HL-60/S4 treated with phorbol 12-myristate 13-acetate at 8.2 ng/mL for 4 days and 3 days (cell line): Measurements from ENCODE around the gene DMC1.

Experiments used
- in situ Hi-C: fragments of 300-500 bp; cut with MboI; formaldehyde crosslinking; loops from 2 replicates; pipeline ENCODE4 v1.15.0; 2022; ENCODE audit warnings: low sequenced_read_pairs

Gene DMC1

DNA sequence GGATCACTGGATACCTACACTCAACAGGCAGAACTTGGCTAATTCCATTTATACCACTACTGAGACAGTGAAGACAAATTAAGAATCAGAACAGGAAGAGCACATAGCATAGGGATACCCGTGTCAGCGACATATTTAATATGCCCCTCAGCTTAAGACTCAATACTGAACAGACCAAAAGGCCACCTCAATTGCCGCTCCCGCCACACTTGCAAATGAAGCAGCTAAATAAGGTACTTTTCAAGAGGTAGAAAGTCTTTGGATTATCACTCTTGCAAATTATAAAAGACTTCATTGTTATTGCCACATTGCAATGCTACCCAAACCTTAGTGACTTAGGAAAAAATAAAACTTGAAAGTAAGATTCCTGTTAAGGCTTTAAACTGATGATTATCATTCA, 67.0 kb downstream of the DMC1 start:
- in situ Hi-C loops = no loop called here

DNA sequence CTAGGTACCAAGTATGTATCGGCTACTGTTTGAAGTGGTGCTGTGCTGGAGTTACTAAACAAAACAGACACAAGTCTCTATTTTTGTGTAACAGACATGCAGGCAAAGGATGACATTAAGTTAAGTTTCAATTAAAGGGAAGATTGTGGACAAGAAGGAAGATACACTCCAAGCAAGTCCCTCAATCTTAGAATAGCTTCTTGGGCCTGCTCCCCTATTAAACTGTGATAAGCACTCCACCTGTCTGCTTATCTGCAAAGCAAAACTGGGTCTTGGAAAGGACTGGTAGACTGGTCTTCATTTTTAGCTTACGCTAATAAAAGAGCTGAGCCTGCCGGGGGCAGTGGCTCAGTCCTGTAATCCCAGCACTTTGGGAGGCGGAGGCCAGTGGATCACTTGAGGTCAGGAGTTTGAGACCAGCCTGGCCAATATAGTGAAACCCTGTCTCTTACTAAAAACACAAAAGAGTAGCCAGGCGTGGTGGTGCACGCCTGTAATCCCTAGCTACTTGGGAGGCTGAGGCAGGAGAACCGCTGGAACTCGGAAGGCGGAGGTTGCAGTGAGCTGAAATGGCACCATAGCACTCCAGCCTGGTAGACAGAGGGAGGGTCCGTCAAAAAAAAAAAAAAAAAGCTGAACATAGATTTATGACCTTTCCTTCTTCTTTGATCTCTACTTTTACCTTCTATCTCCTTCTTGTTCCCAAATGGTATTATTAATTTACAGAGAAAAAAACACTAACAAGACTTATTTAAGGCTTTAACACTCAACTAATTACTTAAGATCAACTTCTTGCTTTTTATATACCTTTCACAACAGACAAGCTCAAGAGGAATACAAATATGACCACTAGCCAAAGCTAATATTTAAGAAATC, 67.9 kb downstream of the DMC1 start:
- in situ Hi-C loops = no loop called here

DNA sequence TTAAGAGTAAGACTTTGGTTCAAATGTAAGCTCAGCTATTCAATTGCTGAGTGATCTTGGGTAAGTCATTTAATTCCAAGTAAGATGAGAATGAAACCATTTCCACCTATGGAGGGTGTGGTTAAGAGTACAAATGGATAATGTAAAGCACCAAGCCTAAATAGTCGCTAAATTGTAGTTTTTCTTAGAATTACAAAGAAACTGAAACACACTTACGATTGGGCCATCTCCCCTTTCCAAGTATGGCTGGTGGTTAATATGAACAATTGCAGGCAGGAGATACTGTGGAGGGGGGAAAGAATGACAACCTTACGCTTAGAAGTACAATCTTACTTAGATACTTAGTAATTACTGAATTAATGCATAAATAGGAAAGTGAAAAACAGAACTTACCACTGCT, 72.1 kb downstream of the DMC1 start:
- in situ Hi-C loops = no loop called here

DNA sequence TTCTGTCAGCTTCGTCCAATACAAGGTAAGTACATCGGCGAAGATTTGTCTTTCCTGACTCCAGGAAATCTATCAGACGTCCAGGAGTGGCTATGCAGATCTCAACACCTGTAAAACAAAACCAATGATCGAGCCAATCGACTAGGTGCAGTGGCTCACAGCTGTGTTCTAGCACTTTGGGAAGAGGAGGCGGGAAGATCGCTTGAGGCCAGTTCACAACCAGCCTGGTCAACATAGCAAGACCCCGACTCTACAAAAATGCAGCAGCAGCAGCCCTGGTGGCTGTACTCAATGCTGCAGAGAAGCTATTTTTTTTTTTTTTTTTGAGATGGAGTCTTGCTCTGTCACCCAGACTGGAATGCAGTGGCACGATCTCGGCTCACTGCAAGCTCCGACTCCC, 75.0 kb downstream of the DMC1 start:
- in situ Hi-C loops = no loop called here

DNA sequence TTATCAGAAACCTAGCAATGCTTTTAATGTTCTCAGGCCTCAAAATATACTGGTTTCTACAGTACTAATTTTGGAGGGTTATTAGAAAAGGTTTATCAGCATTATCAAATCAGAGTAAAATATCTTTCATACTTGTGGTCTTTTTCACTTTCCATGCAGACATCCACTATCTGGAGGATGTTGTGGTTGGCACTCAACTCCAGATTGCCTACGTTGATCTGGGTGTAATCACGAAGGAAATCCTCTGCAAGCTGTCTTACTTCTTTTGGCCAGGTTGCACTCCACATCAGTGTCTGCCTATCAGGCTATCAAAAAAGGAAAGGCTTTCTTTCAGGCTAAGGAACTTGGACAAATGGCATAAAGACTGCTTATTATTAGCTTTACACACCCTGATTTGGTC, 75.5 kb downstream of the DMC1 start:
- in situ Hi-C loops = no loop called here

DNA sequence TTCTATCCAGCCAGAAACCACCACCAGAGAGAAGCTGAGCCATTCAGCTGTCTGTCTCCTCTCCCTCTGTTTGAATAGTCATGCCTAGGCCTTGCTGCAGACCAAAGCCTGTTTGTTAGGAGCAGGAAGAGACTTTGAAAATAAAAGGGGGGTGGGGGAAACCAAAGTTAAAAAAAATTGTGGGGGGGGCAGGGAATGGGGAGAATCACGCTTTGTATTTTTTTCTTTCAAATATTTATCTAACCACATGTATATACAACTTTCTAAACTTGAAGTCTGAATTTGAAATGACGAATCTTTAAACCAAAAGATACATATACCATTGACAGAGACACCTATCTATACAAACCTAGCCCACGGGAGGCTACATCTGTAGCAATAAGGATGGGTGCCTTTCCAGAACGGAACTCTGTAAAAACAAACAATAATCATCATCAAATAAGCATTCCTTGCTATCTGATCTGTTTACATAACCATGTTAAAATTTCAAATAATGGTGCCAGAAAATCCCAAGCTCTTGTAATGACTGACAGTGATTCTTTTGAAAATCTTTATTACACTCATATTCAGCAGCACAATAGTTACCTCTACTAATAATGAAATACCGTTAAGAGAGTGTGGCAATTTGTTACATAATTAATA, 78.2 kb downstream of the DMC1 start:
- in situ Hi-C loops = no loop called here

DNA sequence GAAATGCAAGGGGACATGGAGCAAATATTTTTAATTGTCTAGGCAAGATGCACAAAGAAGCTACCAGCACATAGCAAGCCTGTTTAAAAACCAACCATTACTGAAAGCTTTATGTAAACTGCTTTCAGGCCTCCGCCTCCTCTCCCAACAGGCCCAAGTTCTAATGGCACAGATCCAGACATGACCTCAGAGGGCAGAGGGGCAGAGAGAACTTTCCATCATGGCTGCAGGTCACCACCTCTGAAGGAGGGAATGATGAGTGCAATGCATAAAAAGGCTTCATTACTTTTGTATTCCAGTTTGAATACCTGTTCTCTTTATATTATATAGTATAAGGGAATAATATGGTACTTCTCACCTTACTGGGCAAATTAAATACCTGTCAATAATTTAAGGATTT, 79.1 kb downstream of the DMC1 start:
- in situ Hi-C loops = no loop called here

DNA sequence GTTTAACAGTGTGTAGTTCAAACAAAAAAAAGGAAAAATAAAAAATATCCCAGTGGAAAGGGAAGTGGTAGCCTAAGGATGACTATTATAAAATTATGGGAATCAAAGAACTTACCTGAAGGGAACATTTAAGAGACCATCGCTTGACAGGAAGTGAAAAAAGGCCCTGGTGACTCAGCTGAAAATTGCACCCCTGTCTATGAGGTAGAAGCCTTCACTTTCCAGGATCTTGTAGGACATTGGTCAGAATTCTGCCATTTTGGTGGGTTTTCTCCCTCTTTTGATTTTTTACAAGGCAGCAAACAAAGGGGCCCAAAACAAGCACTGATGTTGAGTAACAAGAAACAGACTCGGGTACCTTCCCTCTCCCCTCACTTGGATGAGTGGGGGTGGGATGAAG, 79.5 kb downstream of the DMC1 start:
- in situ Hi-C loops = no loop called here

DNA sequence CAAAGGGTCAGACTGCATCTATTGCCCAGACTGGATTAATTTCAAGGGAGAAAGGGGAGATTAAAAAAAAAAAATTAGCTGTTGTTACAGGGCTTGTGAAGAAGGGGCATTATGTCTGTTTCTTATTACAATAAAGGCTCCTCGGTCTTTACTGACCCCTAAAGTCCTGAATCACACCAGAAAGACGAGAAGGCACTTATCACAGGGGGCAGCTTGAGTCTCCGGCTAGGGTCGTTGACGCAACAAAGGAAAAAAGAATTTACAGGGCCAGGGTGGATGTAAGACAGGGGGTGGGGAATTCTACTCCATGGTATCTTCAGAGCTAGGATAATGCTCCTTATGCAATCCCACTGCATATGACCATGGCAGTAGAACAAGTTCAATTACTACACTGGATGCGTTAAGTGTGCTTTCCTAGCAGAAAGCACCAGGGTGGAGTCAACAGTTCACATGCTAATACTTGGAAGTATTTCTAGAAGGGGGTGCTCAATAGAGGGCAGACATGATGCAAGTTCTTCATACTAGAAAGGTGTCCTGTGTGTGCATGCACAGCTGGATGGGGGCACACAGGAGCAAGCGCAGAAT, 80.3 kb downstream of the DMC1 start:
- in situ Hi-C loops = no loop called here

DNA sequence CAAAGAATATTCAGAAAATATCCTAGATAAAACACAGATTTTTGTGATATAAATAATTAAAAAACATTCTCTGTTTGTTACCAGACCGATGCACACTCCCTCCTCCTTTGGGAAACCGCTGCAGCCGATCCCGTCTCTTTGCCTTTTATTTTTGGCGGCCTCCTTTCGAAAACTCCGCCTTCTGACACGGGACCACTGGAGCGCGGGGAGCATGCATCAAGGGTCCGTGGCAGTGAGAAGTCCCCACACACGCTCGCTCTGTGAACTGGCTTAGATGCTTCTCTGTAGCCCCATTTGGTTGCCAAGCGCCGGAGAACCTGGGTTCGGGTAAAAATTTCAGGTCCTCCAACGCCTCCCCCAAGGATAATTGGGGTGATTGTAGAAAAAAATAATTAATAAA, 80.8 kb downstream of the DMC1 start:
- in situ Hi-C loops = no loop called here

DNA sequence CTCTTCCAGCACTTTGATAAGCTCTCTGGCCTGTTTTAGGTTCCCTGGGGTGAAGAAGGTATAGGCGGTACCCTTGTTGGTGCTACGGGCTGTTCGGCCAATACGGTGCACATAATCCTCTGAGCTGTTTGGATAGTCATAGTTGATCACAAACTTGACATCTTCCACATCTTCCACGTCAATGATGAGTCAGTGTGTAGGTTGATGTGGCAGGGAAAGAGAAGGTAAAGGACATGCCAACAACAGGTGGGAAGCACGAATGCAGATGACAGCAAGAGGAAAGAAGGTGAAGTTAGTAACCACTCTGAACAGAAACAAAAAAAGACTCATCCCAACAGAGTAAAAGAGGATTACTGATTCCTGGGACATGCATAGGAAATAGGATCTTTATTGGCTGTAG, 82.0 kb downstream of the DMC1 start:
- in situ Hi-C loops = no loop called here

DNA sequence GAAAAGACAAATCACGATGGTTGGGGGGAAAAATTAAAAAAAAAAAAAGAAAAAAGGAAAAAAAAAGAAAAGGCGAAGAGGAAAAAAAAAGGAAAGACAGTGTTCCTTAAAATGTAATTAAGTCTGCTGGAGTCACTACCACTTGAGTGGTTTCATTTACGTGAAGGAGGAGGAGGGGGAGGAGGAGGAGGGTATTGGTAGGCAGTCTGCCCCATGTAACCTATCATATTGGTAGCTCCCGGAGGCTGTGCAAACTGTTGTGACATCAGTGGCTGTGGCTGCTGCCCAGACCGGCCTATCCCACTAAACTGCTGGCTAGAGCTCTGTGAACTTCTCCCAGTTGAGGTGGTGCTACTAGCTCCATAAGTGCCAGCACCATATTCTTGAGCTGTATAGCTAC, 84.2 kb downstream of the DMC1 start:
- in situ Hi-C loops = no loop called here

DNA sequence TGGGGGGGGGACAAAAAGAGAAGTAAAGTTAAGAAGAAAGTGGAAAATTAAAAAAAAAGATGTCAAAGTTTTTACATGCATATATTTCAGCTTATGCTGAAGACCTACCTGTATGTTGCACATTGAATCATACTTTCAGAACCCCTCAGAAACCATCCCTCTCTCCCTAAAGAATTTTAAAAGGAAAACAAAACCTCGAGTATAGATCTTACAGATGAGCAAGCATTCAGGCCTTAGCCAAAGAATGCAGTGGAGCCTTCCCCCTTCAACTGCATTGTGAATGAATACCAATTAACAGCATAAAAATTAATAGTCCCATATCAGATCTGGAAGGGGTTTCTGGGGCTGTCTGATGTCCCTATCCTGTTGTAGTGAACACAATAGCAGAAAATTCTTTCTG, 85.7 kb downstream of the DMC1 start:
- in situ Hi-C loops = no loop called here

DNA sequence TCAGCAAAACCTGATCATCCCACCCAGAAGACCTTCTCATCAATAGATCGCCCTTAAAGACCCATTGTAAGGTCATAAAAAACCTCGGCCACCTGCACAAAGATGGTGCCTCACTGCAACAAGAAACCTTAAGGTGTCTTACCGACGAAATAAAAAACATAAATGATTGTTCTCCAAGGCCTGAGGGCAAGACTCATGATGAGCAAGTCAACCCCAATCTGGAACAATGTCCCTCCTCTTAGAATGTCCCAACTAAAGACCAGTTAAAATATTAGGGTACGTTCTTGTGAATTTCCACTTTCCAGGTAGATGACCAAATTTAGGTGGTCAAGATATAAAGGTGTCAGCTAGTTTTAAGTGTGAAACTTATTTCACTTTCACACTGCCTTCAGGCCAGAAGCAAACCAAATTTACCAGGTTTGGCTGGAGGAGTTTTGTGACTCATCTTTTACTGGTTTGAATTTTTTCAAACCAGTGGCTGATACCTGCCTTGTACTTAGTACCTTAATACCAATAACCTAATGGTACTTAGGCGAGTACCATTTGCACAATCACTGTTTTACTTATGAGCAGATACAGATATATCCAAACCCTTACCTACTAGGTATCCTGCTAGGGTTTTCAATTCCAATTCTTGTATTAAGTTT, 87.2 kb downstream of the DMC1 start:
- in situ Hi-C loops = no loop called here

DNA sequence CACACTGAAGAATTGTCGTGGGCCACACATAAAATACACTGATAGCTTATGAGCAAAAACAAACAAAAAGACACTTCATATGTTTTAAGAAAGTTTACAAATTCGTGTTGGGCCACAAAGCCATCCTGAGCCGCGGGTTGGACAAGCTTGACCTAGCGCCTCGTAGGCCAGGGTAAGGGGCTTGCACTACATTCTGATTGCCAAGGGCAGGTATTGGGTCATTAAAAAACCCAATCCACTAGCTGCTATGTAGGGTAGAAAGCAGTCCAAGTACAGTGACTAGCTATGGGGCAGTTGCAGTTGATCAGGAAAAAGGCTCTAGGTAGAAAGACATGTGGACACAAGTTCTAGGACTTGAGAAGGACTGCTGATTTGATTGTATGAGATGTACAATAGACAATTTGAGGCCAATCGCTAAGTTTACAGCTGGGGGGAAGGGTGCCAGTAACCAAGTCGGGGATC, 88.1 kb downstream of the DMC1 start:
- in situ Hi-C loops = no loop called here

DNA sequence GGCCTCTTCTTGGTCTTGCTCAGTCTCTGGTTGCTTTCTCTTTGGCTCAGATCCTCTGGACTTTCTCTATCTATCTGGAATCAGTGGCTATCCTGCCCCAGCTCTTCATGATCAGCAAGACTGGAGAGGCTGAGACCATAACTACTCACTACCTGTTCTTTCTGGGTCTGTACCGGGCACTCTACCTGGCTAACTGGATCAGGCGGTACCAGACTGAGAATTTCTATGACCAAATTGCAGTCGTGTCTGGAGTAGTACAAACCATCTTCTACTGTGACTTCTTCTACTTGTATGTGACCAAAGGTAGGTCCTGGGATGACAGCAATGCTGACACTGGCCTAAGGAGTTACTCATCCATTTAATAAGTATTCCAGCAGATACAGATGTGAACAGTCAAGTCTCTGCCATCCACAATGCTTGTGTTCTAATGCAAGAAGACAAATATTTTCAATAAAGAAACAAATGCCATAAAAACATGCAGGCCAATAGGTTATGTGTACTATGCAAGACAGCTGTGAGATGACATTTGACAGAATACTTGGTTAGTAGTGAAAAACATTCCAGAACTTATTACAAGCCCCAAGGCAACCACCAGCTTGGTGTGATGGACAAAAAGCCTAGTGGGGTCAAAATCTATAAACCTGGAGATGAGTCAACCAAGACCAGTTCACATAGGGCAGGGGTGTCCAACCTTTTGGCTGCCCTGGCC, 88.7 kb downstream of the DMC1 start:
- in situ Hi-C loops = no loop called here

DNA sequence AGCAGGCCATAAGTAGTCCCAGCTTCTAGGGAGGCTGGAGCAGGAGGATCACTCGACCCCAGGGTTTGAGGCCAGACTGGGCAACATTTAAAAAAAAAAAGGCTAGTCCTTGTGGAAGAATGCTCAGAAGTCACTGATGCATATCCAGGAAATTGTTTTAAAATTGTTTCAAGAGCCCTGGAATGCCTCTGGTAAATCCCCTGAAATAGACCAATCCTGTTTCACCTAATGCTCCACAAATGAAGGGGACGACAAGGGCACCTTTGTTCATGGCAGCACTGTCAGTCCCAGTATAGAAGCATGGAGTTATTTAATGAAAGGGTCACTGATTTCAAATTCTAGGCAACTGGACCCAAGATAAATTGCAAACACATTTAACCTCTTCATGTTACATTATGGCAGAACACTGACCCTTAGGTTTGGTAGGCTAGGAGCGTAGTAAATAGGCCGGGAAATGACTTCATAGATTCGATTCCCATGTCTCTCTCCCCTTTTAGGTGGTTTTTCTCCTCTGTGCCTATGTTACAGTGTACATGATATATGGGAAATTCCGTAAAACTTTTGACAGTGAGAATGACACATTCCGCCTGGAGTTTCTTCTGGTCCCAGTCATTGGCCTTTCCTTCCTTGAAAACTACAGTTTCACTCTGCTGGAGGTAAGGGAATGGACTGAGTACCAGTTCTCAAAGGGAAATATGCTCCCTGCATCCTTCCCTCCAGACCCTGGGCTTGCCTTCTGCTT, 90.7 kb downstream of the DMC1 start:
- in situ Hi-C loops = no loop called here

DNA sequence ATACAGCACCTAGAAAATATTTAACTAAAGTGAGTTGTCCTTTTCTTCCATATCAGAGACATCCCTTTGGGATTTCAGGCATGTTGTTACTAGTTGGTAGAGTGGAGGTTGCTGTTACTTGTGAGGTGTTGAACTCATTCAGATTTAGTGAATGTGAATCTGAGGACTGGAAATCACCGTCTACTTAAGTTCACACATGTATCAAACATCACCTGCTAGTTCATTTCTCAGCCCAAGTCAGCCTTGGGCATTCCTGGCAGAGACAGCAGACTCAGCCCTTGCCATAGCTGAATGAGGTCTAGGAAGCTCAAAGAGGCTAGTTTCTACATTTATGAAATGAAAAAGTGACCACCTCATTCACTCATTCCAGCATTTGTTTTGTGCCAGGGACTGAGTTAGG, 92.4 kb downstream of the DMC1 start:
- in situ Hi-C loops = no loop called here

DNA sequence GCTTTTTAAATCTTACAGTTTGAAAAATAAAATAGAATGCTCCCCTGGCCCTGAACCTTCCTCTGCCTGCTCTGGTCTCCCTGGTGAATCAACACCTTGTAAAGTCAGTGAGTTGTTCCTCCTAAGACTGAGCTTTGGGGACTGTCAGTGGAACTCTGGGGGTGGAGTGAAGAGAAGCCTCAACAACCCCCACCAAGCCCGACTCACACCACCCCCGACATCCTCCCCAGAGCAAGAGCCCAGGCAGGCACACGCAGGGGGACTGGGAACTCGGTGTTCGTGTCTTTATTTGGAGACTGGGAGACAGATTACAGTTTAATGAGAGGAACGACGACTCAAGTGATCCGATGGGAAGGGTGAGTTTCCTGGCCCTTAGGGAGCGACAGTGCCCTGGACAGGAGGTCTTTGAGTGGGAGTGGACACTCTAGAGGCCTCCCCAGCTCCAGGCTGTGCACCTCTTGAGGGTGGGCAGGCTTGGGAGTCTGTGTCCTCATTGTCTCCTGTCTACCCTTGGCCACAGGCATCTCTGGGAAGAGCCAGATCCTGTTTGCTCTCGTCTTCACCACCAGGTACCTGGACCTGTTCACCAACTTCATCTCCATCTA, 95.9 kb downstream of the DMC1 start:
- in situ Hi-C loops = no loop called here

DNA sequence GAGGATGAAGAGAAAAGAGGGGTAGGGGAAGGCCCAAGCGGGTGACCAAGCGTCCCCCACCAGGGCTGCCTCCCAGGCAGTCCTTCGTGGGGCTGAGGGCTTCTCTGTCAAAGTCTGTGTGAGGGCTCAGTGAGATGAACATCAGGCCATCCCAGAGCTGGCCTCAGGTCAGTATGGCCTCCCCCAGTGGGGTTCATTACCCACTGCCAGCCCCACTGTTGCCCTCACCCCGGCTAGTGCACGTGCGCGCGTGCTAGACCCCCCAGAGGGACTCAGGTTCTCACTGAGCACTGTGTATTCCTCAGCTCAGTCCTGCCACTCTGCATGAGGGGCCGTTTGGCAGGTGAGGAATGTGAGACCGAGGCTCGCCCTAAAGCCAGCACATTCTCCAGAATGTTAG, 98.7 kb downstream of the DMC1 start:
- in situ Hi-C loops = no loop called here
